ENCODE results near the gene PIP5K1B. TPM values are rescaled to one million over a fixed set of nuclear protein-coding genes. Genes with fewer than 3 reads are reported as not detected.

Gene PIP5K1B
- total RNA-seq, 2 experiments from 2014 or later: 3.8 to 10.7 TPM

GRCh38 chr9:69029535-69029934 is 324.5 kb downstream of the PIP5K1B start:
- Histone ChIP-seq H3K4me3 (ENCODE audit: low read depth, low read length, poor library complexity, severe bottlenecking) (no peak overlapping the region), H3K36me3 (ENCODE audit: insufficient read depth, low read length) (no peaks in the 10 kb centered on the region), H3K4me1 (ENCODE audit: insufficient read depth, low read length, poor library complexity, severe bottlenecking) (peaks cover 7% of the 10 kb centered on the region), H3K79me2 (ENCODE audit: insufficient read depth, low read depth, low read length) (no peaks in the 10 kb centered on the region), H3K9me3 (ENCODE audit: low read length) (peaks cover 8% of the 10 kb centered on the region), H3K9me2 (ENCODE audit: insufficient read depth, low read length) (no peaks in the 10 kb centered on the region), H2AFZ (ENCODE audit: low read length) (no peak overlapping the region), H4K20me1 (ENCODE audit: insufficient read depth, low read length) (no peaks in the 10 kb centered on the region), H3K4me2 (ENCODE audit: low read length) (no peak overlapping the region), H3K27ac (ENCODE audit: low read depth, low read length, poor library complexity, severe bottlenecking) (no peak overlapping the region)
- DNase-seq (ENCODE audit: low spot score): no peak
- BruUV-seq (replicated peaks): no TSS peak
- no peak for TF ChIP-seq CTCF (conservative IDR thresholded peaks at IDR 0.05; ENCODE audit: low read length)
- no peak for TF ChIP-seq EZH2phosphoT487 (IDR thresholded peaks at IDR 0.05; ENCODE audit: borderline replicate concordance, low read depth, low read length)
- ChIA-PET POLR2A (interaction anchor here (1.1 kb wide), 1 partner anchor 349 kb away, joined by 3 read pairs; no protein-coding TSS in a partner anchor), CTCF (ENCODE audit: unreplicated experiment) (no interaction called here)
- intact Hi-C loops (cut with micrococcal nuclease; ENCODE audit: unreplicated experiment): no loop called here

- Histone ChIP-seq H3K4me1 (ENCODE audit: insufficient read depth, low read length, poor library complexity, severe bottlenecking) (peaks cover 7% of the 10 kb centered on the region), H3K27ac (ENCODE audit: low read depth, low read length, poor library complexity, severe bottlenecking) (no peak overlapping the region), H3K9me3 (ENCODE audit: low read length) (peaks cover 8% of the 10 kb centered on the region), H3K9me2 (ENCODE audit: insufficient read depth, low read length) (no peaks in the 10 kb centered on the region), H2AFZ (ENCODE audit: low read length) (no peak overlapping the region), H3K4me3 (ENCODE audit: low read depth, low read length, poor library complexity, severe bottlenecking) (no peak overlapping the region), H3K36me3 (ENCODE audit: insufficient read depth, low read length) (no peaks in the 10 kb centered on the region), H3K79me2 (ENCODE audit: insufficient read depth, low read depth, low read length) (peaks cover under 1% of the 10 kb centered on the region; the same call in 1 of the 2 replicates), H3K4me2 (ENCODE audit: low read length) (no peak overlapping the region), H4K20me1 (ENCODE audit: insufficient read depth, low read length) (no peaks in the 10 kb centered on the region)
- intact Hi-C loops (cut with micrococcal nuclease; ENCODE audit: unreplicated experiment): no loop called here
- ChIA-PET CTCF (ENCODE audit: unreplicated experiment) (no interaction called here), POLR2A (interaction anchor here (0.5 to 0.8 kb wide), 3 partner anchors 24 to 164 kb away, joined by 3 read pairs; no protein-coding TSS in a partner anchor)
- TF ChIP-seq EZH2phosphoT487 (IDR thresholded peaks at IDR 0.05; ENCODE audit: borderline replicate concordance, low read depth, low read length) (no peak), CTCF (conservative IDR thresholded peaks at IDR 0.05; ENCODE audit: low read length) (no peak)
- BruUV-seq (replicated peaks): no TSS peak
- no peak for DNase-seq (ENCODE audit: low spot score)
Measured at GRCh38 chr9:69030851-69031645, 326.0 kb downstream of the PIP5K1B start.

GRCh38 chr9:69034071-69034470 is 329.0 kb downstream of the PIP5K1B start:
- Histone ChIP-seq H3K79me2 (ENCODE audit: insufficient read depth, low read depth, low read length) (peaks cover 21% of the 10 kb centered on the region), H2AFZ (ENCODE audit: low read length) (no peak overlapping the region), H3K27ac (ENCODE audit: low read depth, low read length, poor library complexity, severe bottlenecking) (no peak overlapping the region), H3K9me2 (ENCODE audit: insufficient read depth, low read length) (no peaks in the 10 kb centered on the region), H3K4me2 (ENCODE audit: low read length) (no peak overlapping the region), H3K9me3 (ENCODE audit: low read length) (peaks cover 8% of the 10 kb centered on the region), H3K36me3 (ENCODE audit: insufficient read depth, low read length) (no peaks in the 10 kb centered on the region), H3K4me3 (ENCODE audit: low read depth, low read length, poor library complexity, severe bottlenecking) (no peak overlapping the region), H4K20me1 (ENCODE audit: insufficient read depth, low read length) (no peaks in the 10 kb centered on the region), H3K4me1 (ENCODE audit: insufficient read depth, low read length, poor library complexity, severe bottlenecking) (no peaks in the 10 kb centered on the region)
- ChIA-PET CTCF (ENCODE audit: unreplicated experiment) (no interaction called here), POLR2A (interaction anchor here (1.4 kb wide), 1 partner anchor 9 kb away, joined by 3 read pairs; no protein-coding TSS in a partner anchor)
- no TSS peak for BruUV-seq (replicated peaks)
- intact Hi-C loops (cut with micrococcal nuclease; ENCODE audit: unreplicated experiment): no loop called here
- DNase-seq (ENCODE audit: low spot score): no peak
- no peak for TF ChIP-seq EZH2phosphoT487 (IDR thresholded peaks at IDR 0.05; ENCODE audit: borderline replicate concordance, low read depth, low read length)
- no peak for TF ChIP-seq CTCF (conservative IDR thresholded peaks at IDR 0.05; ENCODE audit: low read length)

All from OCI-LY7 (cell line).